LHCN-M2 (cell line): ENCODE results near the gene UBE2R2. TPM values are rescaled to one million over a fixed set of nuclear protein-coding genes. Genes with fewer than 3 reads are reported as not detected.
"Not testable (repeated sequence)": the region's sequence is repeated elsewhere in the genome, so short reads cannot be mapped to it uniquely, and the experiment has no call there.

Source experiments
- DNase-seq: peaks from one replicate; pipeline ENCODE4 v3.0.0-alpha.2; 2012; ENCODE audit warnings: low read depth
- total RNA-seq: library from RNA; depleted of rRNA; stranded (reverse); fragments of >200 nt; gene quantifications from 2 replicates; pipeline ENCODE4 v1.2.3, GENCODE V29; 2014

Gene UBE2R2
- total RNA-seq, 1 experiment from 2014 or later = 18.6 TPM

DNA sequence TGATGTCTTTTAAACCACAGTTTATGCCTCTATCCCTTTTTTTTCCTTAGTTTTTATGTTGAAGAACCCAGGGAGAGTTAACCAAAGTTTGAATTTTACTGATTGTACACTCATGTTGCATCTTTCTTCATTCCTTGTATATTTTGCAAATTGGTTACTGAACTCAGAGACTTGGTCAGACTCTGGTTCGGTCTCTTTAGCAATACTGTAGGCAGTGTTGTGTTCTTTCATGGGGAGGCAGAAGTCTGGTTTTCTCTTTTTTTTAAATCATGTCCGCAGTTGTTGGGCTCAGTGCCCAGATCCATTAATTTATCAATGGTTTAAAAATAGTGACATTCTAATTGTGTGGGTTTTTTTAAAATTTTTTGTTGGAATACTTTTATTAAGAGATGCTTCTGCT is 23.4 kb downstream of the UBE2R2 start:
- DNase-seq = no peak

DNA sequence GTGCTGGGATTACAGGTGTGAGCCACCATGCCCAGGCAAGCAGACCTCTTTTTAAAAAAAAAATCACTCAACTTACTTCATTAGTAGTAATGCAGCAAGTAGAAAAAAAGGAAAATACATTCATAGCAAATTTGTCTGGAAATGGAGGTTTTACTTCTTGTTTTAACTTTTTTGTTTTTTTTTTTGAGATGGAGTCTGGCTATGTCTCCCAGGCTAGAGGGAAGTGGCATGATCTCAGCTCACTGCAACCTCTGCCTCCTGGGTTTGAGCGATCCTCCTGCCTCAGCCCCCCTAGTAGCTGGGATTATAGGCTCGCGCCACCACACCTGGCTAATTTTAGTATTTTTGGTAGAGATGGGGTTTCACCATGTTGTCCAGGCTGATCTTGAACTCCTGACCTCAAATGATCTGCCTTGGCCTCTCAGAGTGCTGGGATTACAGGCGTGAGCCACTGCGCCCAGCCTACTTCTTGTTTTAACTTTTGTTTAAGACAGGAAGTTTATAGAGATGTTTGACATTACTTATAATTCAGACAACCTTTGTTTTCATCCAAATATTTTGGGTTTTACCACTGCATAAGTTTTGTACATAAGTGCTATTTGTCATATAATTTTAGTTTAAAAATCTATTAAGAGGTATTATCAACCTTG is 26.5 kb downstream of the UBE2R2 start:
- no peak for DNase-seq

DNA sequence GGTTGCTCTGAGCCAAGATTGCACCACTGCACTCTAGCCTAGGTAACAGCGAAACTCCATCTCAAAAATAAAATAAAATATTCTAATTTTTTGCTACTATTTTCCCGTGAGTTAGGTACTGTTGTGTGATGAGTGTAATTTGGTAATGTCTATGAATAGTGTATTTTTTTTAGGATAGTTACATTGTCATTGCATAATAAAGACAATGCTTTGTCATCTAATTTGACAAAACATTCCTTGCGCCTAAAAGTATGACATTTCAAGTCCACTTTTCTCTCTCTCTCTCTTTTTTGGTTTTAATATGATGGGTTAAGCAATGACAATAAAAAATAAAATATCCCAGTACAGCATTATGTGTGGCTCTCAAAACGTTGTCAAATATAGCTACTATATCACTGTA is 29.3 kb downstream of the UBE2R2 start:
- DNase-seq = no peak

DNA sequence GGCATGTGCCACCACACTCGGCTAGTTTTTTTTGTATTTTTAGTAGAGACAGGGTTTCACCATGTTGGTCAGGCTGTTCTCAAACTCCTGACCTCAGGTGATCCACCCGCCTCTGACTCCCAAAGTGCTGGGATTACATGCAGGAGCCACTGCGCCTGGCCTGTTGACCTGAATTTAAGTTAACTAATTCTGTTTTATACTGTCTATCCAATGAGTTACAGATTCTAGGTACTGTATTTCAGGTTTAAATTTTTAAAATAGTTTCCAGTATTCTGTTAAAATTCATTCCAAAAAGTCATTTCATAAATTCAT is 30.9 kb downstream of the UBE2R2 start:
- not testable (repeated sequence) for DNase-seq

DNA sequence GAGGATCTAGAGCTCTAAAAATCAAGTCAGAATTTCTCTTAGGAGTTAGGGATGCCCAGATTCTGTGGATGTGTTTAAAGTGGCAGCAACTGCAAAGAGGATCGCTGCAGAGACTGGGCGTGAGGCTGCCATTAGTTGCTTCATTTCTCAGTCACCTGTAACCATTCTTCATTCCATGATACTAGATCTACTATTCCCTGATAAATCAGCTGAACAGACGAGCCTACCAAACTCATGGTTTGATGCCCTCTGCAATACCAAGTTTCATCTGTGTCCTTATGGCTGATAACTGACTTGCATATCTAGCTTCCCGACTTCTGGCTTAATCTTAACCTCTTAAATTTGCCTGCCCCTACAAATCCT is 33.3 kb downstream of the UBE2R2 start:
- DNase-seq = no peak

DNA sequence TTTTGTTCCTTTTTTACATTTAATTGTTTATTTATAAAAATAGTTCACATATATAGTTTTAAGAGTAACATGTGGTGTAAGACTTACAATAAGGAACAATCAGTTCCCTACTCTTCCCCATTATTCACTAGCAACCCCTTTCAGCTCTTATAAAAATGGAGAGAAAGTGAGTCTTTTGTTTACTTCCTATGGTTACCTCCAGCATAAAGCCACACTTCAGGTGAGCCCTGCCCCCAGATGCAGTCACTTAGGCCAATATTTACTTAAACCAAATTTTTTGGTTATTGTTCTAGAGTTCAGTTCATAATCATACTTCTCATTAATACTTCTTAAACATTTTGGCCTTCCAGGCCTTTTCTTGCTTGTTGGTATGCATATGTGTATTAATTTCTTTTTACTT is 33.7 kb downstream of the UBE2R2 start:
- DNase-seq = no peak

DNA sequence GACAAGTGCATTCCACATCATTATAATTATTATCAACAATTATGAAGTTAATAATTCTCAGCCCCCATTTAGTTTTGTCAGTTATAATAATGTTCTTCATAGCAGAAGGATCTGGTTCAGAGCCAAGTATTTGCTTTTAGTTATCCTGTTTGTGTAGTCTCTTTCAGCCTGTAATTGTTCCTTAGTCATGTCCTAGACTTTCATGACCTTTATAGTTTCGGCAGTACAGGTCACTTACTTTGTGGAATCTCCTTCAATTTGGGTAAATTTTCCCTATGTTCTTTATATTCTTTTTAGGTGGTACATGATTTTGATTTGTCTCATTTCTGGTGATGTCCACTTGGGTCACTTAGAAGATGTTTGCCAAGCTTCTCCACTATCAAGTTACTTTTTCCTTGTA is 34.3 kb downstream of the UBE2R2 start:
- DNase-seq = peak; percentile 4

DNA sequence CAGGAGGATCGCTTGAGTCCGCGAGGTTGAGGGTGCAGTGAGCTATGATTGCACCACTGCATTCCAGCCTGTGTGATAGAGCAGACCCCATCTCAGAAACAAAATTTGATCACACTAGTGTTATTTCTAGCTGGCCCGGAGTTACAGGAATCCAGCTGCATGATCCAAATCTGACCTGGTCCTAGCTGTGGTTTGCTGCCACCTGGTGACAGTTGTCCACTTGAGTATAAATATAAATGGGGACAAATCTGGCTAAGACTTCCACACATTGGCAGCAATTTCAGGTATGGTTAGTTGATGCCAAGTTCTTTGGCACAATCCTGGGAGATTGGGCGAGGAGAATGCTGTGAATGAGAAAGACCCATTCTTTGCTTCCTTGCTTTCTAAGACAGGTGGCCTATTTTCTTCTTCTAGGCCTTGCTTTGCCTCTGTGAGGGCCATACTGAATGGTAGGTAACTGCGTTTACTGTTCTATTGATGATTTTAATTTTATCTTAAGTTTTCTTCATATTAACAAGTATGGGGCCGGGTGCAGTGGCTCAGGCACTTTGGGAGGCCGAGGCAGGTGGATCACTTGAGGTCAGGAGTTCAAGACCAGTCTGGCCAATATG is 35.4 kb downstream of the UBE2R2 start:
- DNase-seq = peak; percentile 48

DNA sequence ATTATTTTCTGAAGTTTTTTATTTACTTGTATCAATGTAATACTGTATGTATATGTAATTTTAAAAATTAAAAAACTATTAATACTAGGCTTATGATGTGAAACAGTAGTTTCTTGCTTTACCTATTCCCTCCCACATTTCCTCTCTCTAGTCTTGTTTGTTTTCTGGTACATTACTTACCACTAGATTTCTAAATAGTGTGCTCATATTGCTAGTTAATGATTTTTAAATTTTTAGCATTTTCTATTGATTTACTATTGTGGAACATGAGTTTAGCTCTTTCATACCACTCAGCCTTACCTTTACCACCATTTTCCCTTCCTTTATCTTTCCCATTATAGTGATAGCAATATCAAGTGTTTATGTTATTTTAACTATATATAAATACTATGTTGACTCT is 39.3 kb downstream of the UBE2R2 start:
- no peak for DNase-seq

DNA sequence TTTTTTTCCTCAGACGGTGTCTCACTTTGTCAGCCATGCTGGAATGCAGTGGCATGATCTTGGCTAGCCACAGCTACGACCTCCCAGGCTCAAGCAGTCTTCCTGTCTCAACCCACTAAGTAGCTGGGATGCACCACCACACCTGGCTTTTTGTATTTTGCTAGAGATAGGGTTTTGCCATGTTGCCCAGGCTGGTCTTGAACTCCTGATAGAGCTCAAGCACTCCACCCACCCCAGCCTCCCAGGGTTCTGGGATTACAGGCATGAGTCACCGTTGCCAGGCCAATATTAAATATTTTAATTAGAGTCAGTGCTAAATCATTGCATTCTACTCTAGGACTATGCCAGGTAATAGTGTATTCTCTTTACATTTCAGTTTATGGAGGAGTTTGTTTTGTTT is 41.5 kb downstream of the UBE2R2 start:
- DNase-seq = peak; percentile 32

DNA sequence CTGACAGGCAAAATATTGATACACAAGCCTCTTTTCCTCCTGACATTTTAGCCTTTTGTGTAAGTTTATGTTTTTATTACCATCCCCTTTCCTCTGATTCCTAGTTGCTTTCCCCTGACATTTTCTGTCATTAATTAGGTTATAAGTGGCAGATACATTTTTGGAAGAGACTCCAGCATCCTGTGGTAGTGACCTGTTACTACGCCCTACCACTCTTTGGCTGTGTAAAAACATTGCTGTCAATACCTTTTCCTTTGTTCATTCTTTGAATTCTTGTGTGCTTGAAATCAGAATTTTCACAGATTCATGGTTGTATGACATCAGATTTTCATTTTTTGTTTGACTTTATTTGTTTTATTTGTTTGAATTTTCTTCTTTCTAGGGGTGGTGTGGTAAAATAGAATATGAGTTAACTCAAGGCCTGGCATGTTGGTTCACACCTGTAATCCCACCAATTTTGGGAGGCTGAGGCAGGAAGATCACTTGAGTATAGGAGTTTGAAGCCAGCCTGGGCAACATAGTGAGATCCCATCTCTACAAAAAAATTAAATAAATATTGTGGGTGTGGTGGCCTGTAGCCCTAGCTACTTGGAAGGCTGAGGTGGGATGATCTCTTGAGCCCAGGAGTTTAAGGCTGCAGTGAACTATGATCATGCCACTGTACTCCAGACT is 43.4 kb downstream of the UBE2R2 start:
- no peak for DNase-seq

DNA sequence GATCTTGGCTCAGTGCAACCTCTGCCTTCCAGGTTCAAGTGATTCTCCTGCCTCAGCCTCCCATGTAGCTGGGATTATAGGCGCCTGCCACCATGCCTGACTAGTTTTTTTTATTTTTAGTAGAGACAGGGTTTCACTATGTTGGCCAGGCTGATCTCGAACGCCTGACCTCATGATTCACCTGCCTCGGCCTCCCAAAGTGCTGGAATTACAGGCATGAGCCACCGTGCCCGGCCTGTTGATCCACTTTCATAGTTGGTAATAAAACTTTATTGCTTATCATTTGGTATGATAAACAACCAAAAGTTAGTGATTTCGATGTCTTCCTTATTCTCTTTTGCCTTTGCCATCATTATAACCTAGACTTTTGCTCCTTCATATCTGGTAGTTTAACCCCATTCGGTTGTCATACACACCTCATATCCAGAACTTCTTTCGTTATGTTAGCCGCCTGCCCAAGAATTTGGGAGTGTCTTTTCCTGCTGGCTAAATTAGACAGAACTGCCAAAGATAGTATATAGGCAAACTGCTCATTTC is 45.0 kb downstream of the UBE2R2 start:
- DNase-seq = no peak

DNA sequence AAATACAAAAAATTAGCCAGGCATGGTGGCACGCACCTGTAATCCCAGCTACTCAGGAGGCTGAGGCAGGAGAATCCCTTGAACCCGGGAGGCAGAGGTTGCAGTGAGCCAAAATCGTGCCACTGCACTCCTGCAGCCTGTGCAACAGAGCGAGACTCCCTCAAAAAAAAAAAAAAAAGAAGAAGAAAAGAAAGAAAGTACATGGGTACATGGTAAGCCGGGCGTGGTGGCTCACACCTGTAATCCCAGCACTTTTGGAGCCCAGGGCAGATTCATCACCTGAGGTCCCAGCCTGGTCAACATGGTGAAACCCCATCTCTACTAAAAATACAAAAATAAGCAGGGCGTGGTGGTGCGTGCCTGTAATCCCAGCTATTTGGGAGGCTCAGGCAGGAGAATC is 46.1 kb downstream of the UBE2R2 start:
- DNase-seq = not testable (repeated sequence)

DNA sequence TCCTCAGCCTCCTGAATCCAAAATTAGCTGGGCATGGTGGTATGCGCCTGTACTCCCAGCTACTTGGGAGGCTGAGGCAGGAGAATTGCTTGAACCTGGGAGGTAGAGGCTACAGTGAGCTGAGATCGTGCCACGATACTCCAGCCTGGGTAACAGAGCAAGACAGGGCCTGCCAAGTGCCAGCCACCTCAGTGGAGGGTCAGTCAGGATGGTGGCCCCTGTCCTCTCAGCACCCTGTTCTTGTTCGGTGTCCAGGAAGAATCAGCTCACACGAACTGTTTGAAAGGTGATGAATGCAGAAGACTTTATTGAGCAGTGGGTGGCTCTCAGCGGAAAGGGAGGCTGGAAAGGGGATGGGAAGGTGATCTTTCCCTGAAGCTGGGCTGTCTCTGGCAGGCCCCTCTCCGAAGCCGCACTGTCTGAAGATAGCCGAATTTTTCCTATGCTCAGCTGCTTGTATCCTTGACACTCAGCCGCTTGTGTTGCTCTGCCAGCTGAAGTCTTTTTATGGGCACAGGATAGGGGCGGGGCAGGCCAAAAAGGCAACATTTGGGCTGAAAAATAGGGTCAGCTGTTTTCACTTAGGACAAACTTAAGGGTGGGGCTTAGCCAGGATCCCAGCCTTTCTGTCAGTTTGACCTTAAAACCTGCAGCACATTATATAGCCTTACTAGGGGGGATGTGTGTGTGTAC is 50.9 kb downstream of the UBE2R2 start:
- DNase-seq = peak; percentile 77

DNA sequence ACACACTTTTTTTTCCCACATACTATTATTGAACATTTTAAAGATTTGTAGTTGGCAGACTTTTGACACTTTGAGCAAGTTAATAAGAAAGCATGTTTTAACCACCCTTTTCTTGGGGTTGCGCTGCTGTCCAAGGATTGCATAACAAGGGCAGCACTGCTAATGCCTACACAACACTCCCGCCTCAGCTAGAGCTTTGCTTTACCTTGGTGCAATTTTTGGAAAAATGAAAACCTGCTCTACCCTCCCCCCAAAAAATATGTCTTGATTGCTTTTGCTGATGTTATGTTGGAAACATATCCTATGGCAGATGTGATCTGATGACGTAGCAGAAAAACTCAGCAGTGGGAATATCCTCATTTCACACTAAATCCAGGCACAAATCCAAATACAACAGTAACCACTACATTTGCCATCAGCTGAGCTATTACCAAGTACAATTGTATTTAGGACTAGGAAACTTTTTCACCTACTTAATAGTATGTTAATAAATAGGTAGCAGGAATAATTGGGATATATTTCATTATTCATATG is 51.5 kb downstream of the UBE2R2 start:
- peak; percentile 64 for DNase-seq

DNA sequence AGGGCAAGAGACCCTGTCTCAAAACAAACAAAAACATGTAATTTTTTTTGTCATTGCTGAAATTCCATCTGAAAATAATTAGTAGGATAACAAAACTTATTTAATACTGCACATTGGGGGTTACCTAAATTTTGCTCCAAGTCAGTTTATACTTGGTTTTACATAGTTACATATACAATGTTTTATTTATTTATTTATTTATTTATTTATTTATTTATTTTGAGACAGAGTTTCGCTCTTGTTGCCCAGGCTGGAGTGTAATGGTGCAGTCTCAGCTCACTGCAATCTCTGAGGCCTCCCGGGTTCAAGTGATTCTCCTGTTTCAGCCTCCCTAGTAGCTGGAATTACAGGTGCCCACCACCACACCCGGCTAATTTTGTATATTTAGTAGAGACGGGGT is 52.3 kb downstream of the UBE2R2 start:
- DNase-seq = not testable (repeated sequence)

DNA sequence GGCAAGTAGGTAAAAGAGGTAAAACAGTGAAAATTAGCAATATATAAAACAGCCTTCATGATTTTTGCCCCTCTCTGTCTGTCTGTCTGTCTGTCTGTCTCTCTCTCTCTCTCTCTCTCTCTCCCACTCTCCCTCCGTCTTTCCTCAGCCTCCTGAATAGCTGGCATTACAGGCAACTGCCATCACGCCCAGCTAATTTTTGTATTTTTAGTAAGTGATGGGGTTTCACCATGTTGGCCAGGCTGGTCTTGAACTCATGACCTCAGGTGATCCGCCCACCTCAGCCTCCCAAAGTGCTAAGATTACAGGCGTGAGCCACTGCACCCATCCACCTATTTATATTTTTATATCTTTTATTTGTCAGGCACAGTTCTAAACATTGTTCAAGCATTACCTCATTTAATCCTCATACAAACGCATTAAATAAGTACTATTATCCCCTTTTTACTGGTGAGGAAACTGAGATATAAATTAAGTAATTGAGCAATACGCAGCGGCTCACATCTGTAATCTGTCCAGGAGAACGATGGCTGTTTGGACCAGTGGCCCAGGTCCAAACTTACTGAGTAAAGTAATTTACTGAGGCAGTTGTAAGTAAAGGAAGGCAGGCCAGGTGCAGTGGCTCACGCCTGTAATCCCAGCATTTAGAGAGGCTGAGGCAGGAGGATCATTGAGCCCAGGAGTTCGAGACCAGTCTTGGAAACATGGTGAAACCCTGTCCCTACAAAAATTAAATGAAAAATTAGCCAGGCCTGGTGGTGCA is 60.9 kb downstream of the UBE2R2 start:
- DNase-seq = no peak

DNA sequence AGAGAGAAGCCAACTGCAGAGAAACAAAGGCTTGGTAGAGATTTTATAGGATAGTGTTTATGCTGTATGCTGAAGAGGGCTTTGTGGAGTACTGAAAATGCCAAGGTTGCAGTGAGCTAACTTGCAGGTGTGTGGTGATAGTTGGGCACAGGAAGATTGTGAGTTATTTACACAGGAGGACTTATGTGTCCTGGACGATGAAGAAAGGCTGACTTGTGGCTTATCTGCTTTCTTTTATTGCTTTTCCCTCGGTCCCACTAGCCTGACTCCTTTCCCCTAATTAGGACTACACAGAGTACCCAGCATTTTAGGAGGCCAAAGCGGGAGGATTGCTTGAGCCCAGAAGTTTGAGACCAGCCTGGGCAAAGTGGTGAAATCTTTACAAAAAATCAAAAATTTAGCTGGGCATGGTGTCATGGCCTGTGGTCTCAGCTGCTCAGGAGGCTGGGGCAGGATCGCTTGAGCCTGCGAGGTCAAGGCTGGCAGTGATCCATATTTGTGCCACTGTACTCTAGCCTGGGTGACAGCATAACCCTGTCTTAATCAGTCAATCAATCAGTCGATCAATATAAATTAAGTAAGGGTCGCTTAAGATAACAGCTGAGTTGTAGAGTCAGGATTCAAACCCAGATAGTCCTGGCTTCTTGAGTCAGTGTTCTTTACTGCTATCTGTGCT is 61.9 kb downstream of the UBE2R2 start:
- no peak for DNase-seq

DNA sequence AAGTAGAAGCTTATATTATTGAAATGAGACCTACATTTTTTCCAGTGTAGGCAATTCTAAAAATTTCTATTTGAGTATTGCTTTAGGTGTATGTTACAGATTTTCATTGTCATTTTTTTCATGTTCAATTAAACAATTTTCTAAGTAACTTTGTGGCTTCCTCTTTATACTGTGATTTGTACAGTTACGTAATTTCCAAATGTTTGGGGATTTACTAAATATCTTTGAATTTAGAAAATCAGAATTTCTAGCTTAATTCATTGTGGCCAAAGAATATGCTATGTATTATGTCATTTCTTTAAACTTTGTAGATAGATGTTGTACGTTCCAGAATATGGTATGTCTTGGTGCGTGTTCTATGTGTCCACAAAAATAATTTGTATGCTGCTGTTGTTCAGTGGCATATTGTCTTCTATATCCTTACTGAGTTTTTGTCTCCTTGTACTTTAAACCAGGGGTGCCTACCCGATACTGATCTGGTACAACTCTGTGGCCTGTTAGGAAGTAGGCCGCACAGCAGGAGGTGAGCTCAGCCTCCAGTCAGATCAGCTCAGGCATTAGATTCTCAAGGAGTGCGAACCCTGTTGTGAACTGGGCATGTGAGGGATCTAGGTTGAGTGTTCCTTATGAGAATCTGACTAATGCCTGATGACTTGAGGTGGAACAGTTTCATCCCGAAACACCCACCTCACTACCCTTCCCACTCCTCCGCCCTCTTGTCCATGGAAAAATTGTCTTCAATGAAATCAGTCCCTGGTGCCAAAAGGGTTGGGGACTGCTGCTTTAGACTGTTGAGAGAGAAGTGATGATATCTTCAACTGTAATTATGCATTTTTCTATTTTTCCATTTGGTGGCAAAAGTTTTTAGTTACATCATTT is 63.5 kb downstream of the UBE2R2 start:
- DNase-seq = no peak

DNA sequence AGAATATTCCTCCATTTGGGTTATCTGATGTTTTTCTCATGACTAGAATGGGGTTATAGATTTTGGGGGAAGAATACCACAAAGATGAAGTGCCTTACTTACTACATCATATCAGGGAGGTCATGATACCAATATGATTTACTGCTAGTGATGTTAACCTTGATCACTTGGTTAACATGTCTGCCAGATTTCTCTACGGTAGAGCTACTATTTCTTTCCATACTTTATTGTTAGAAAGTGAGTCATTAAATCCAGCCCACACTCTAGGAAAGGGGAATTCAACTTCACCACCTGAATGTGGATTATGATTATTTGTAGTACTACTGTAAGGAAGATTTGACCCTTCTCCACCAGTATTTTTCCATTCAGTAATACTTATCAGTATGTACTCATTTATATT is 64.7 kb downstream of the UBE2R2 start:
- DNase-seq = peak; percentile 19
